ENCODE measurements around the gene GNAQ. TPM values are rescaled to one million over a fixed set of nuclear protein-coding genes. Genes with fewer than 3 reads are reported as not detected.

The GNAQ gene
- total and polyA plus RNA-seq, 4 donors = 6.8 to 19.6 (median 12.6) TPM

DNA sequence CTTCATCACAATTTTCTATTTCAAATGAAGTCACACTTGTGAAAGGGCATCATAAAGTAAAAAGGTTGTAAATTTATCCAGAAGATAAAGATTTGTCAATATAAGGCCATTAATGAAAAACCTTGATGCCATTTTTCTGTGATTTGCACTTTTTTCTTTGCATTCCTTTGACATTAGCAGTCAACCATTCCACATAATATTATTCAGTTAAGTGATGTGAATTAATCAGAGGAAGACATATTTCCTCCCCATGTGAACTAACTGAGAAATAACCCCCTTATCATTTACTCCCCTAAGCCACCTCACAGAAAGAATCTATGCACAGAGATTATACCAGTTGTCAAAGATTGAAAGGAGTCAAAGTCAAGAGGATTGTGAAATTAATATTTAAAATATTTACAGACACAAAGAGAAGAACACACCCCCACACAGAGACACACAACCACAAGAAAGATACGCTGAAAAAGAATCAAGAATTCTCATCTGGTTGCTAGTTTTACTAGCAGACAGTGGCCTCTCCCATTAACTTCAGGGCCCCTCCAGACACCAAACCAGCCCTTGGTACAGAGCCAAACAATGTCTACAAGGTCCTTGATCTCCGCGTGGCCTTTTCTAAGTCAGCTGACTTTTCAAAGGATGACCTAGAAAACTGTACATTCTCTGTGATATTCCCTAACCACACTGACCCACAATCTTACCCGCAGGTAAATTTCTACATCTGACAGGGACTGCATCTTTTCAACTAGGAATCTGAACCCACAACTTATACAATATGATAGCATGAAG is 29.5 kb downstream of the GNAQ start:
- WGBS = 83% methylated on average over 4 of the region's 4 CpGs
- H3K36me3 ChIP-seq (ENCODE audit: control insufficient read depth in 4 of 4, insufficient read depth in 3 of 4, low read depth in 1 of 4, low read length in 3 of 4) = no peaks in the 10 kb centered on the region
- no peak overlapping the region for H3K27ac ChIP-seq (ENCODE audit: low read depth in 1 of 2, low read length in 2 of 2)
- no peak overlapping the region for H3K9ac ChIP-seq (ENCODE audit: low read depth in 1 of 2, low read length in 2 of 2)
- TF ChIP-seq NR2F2 (IDR thresholded peaks at IDR 0.05) (no peak), YY1 (IDR thresholded peaks at IDR 0.05) (no peak), RXRA (IDR thresholded peaks at IDR 0.05) (no peak), ZBTB33 (IDR thresholded peaks at IDR 0.05) (no peak)
- no peak for DNase-seq (ENCODE audit: low spot score)
- no peak overlapping the region for H3K4me3 ChIP-seq (ENCODE audit: low read depth in 1 of 3, low read length in 3 of 3)
- H3K27me3 ChIP-seq (ENCODE audit: control insufficient read depth in 4 of 4, insufficient read depth in 4 of 4, low read length in 3 of 4) = no peaks in the 10 kb centered on the region
- H3K4me1 ChIP-seq (ENCODE audit: control insufficient read depth in 4 of 4, insufficient read depth in 4 of 4, low read length in 3 of 4) = peaks cover 7 to 40% (median 32%) of the 10 kb centered on the region in 4 donors
- H3K9me3 ChIP-seq (ENCODE audit: control insufficient read depth in 4 of 4, low read length in 3 of 4) = no peaks in the 10 kb centered on the region

DNA sequence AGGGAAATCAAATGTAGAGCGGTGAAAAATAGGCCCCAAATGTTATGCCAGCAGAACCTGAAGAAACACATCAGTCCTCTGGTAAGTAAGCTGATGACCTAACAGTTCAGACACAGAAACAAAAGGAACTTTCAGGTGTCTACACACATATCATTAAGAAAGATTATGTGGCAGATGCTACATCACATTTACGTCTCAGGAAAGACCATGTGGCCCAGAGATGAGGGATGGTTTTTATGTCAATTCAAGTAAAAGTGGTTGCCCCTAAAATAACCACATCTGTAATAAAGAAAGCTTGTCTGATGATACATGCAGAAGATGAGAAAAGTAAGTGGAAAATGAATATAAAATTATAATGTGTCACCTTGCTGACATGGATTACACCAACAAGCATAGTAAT is 31.4 kb downstream of the GNAQ start:
- Histone ChIP-seq H3K27me3 (ENCODE audit: control insufficient read depth in 4 of 4, insufficient read depth in 4 of 4, low read length in 3 of 4) (no peaks in the 10 kb centered on the region), H3K4me1 (ENCODE audit: control insufficient read depth in 4 of 4, insufficient read depth in 4 of 4, low read length in 3 of 4) (peaks cover 7 to 21% (median 20%) of the 10 kb centered on the region in 4 donors), H3K4me3 (ENCODE audit: low read depth in 1 of 3, low read length in 3 of 3) (no peak overlapping the region), H3K27ac (ENCODE audit: low read depth in 1 of 2, low read length in 2 of 2) (no peak overlapping the region), H3K9me3 (ENCODE audit: control insufficient read depth in 4 of 4, low read length in 3 of 4) (no peaks in the 10 kb centered on the region), H3K9ac (ENCODE audit: low read depth in 1 of 2, low read length in 2 of 2) (no peak overlapping the region), H3K36me3 (ENCODE audit: control insufficient read depth in 4 of 4, insufficient read depth in 3 of 4, low read depth in 1 of 4, low read length in 3 of 4) (peaks cover 0 to 1% (median 0%) of the 10 kb centered on the region in 4 donors)
- WGBS = 95% methylated on average over 2 of the region's 2 CpGs
- no peak for DNase-seq (ENCODE audit: low spot score)
- TF ChIP-seq, protein P1, sequence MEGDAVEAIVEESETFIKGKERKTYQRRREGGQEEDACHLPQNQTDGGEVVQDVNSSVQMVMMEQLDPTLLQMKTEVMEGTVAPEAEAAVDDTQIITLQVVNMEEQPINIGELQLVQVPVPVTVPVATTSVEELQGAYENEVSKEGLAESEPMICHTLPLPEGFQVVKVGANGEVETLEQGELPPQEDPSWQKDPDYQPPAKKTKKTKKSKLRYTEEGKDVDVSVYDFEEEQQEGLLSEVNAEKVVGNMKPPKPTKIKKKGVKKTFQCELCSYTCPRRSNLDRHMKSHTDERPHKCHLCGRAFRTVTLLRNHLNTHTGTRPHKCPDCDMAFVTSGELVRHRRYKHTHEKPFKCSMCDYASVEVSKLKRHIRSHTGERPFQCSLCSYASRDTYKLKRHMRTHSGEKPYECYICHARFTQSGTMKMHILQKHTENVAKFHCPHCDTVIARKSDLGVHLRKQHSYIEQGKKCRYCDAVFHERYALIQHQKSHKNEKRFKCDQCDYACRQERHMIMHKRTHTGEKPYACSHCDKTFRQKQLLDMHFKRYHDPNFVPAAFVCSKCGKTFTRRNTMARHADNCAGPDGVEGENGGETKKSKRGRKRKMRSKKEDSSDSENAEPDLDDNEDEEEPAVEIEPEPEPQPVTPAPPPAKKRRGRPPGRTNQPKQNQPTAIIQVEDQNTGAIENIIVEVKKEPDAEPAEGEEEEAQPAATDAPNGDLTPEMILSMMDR (IDR thresholded peaks at IDR 0.05; ENCODE audit: low read depth, low read length, missing input control) = no peak
- TF ChIP-seq RXRA (IDR thresholded peaks at IDR 0.05) (no peak), TAF1 (conservative IDR thresholded peaks at IDR 0.05) (no peak), RAD21 (IDR thresholded peaks at IDR 0.05) (no peak), EGR1 (IDR thresholded peaks at IDR 0.05; ENCODE audit: low read depth in 2 of 2) (no peak), SP1 (IDR thresholded peaks at IDR 0.05) (no peak), HNF4G (IDR thresholded peaks at IDR 0.05) (no peak)
- TF ChIP-seq, protein P2, sequence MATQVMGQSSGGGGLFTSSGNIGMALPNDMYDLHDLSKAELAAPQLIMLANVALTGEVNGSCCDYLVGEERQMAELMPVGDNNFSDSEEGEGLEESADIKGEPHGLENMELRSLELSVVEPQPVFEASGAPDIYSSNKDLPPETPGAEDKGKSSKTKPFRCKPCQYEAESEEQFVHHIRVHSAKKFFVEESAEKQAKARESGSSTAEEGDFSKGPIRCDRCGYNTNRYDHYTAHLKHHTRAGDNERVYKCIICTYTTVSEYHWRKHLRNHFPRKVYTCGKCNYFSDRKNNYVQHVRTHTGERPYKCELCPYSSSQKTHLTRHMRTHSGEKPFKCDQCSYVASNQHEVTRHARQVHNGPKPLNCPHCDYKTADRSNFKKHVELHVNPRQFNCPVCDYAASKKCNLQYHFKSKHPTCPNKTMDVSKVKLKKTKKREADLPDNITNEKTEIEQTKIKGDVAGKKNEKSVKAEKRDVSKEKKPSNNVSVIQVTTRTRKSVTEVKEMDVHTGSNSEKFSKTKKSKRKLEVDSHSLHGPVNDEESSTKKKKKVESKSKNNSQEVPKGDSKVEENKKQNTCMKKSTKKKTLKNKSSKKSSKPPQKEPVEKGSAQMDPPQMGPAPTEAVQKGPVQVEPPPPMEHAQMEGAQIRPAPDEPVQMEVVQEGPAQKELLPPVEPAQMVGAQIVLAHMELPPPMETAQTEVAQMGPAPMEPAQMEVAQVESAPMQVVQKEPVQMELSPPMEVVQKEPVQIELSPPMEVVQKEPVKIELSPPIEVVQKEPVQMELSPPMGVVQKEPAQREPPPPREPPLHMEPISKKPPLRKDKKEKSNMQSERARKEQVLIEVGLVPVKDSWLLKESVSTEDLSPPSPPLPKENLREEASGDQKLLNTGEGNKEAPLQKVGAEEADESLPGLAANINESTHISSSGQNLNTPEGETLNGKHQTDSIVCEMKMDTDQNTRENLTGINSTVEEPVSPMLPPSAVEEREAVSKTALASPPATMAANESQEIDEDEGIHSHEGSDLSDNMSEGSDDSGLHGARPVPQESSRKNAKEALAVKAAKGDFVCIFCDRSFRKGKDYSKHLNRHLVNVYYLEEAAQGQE (IDR thresholded peaks at IDR 0.05) = no peak
